ENCODE results near the gene IGFBP6.

IGFBP6 gene

GRCh38 chr12:53059434-53060063, 37.9 kb upstream of the IGFBP6 start:
- DNase-seq (ENCODE audit: low read depth): no peak

- DNase-seq (ENCODE audit: low read depth): no peak
Observed at GRCh38 chr12:53060064-53060720, 37.3 kb upstream of the IGFBP6 start.

- no peak for DNase-seq (ENCODE audit: low read depth)
Observed at GRCh38 chr12:53060721-53061276, 36.7 kb upstream of the IGFBP6 start.

GRCh38 chr12:53061404-53062010, 36.0 kb upstream of the IGFBP6 start:
- no peak for DNase-seq (ENCODE audit: low read depth)

- no peak for DNase-seq (ENCODE audit: low read depth)
Observed at GRCh38 chr12:53062011-53062961, 35.2 kb upstream of the IGFBP6 start.

GRCh38 chr12:53062977-53063707, 34.3 kb upstream of the IGFBP6 start:
- no peak for DNase-seq (ENCODE audit: low read depth)

GRCh38 chr12:53063708-53064612, 33.5 kb upstream of the IGFBP6 start:
- peak; percentile 93 for DNase-seq (ENCODE audit: low read depth)

GRCh38 chr12:53064613-53065436, 32.6 kb upstream of the IGFBP6 start:
- no peak for DNase-seq (ENCODE audit: low read depth)

GRCh38 chr12:53065470-53065869, 32.0 kb upstream of the IGFBP6 start:
- DNase-seq (ENCODE audit: low read depth): no peak

- DNase-seq (ENCODE audit: low read depth): peak; percentile 81
Observed at GRCh38 chr12:53065975-53066931, 31.2 kb upstream of the IGFBP6 start.

- no peak for DNase-seq (ENCODE audit: low read depth)
Observed at GRCh38 chr12:53067074-53067992, 30.1 kb upstream of the IGFBP6 start.

- no peak for DNase-seq (ENCODE audit: low read depth)
Observed at GRCh38 chr12:53067993-53068770, 29.3 kb upstream of the IGFBP6 start.

- DNase-seq (ENCODE audit: low read depth): no peak
Observed at GRCh38 chr12:53068811-53069585, 28.5 kb upstream of the IGFBP6 start.

- no peak for DNase-seq (ENCODE audit: low read depth)
Observed at GRCh38 chr12:53069621-53070410, 27.7 kb upstream of the IGFBP6 start.

Measured in fibroblast of the conjunctiva (primary cell).